Stromal cell of bone marrow (primary cell): ENCODE data around the gene FOXP4.

Experiments used
- DNase-seq: peaks from one replicate; pipeline ENCODE4 v3.0.0-alpha.2; 2012; ENCODE audit warnings: low read depth

Gene FOXP4

GRCh38 chr6:41646026-41646795 lies 100.0 kb downstream of the FOXP4 start:
- no peak for DNase-seq

DNA sequence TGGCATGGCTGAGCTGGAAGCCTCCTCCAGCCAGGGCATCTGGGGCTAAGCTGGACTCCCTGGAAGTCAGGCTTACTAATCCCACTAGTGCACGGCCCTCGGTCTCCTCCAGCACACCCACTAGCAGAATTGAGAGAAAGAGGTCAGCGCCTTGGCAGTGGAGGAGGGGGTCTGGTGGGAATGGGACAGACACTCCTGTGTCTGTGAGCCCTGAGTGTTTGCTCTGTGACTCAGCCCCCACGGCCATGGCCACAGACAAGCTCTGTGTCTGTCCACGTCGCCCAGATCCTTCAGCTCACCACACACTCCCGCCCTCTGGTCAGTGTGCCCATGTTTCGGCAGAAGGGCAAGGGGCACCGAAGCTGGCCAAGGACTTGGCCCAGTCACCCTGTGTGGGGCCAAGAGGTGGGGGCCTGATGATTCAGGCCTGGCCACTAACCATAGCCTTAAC lies 100.9 kb downstream of the FOXP4 start:
- DNase-seq, result no peak

GRCh38 chr6:41648070-41648585 lies 101.9 kb downstream of the FOXP4 start:
- no peak for DNase-seq

GRCh38 chr6:41648921-41649320 lies 102.7 kb downstream of the FOXP4 start:
- DNase-seq, result no peak

- DNase-seq, result no peak
These were observed 103.4 kb downstream of the FOXP4 start for GRCh38 chr6:41649596-41649995.

GRCh38 chr6:41650120-41650519 lies 103.9 kb downstream of the FOXP4 start:
- no peak for DNase-seq

GRCh38 chr6:41651246-41651961 lies 105.2 kb downstream of the FOXP4 start:
- no peak for DNase-seq
